Neural progenitor cell (in vitro differentiated cells): ENCODE results near the gene MKRN2OS.

Experiments used
- EZH2 ChIP-seq: fragments of 200-600 bp; sonication (generic); IDR thresholded peaks from 2 replicates; pipeline ENCODE4 v1.6.1; 2017; ENCODE audit warnings: antibody characterized with exemption, mild to moderate bottlenecking, moderate library complexity
- EZH2phosphoT487 ChIP-seq: fragments of 200-600 bp; sonication (generic); IDR thresholded peaks from 2 replicates; pipeline ENCODE4 v1.6.1; 2017; ENCODE audit warnings: antibody characterized with exemption
- TF ChIP-seq, protein P1 (sequence below): fragments of 200-600 bp; sonication (generic); IDR thresholded peaks from 2 replicates; pipeline ENCODE4 v1.5.1; 2017; ENCODE audit warnings: antibody characterized with exemption, mild to moderate bottlenecking

- TF ChIP-seq, protein P1, sequence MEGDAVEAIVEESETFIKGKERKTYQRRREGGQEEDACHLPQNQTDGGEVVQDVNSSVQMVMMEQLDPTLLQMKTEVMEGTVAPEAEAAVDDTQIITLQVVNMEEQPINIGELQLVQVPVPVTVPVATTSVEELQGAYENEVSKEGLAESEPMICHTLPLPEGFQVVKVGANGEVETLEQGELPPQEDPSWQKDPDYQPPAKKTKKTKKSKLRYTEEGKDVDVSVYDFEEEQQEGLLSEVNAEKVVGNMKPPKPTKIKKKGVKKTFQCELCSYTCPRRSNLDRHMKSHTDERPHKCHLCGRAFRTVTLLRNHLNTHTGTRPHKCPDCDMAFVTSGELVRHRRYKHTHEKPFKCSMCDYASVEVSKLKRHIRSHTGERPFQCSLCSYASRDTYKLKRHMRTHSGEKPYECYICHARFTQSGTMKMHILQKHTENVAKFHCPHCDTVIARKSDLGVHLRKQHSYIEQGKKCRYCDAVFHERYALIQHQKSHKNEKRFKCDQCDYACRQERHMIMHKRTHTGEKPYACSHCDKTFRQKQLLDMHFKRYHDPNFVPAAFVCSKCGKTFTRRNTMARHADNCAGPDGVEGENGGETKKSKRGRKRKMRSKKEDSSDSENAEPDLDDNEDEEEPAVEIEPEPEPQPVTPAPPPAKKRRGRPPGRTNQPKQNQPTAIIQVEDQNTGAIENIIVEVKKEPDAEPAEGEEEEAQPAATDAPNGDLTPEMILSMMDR = peak; percentile 47
- TF ChIP-seq EZH2phosphoT487 (no peak), EZH2 (no peak)
These were observed 49.4 kb downstream of the MKRN2OS start for GRCh38 chr3:12495749-12496452.
